T-helper 2 cell treated with Interferon-gamma antibody and Interleukin-4, amounts not matched to agents 5 μg/mL and 100 μg/mL, for 36 hours (primary cell): ENCODE results near the gene DRG2.

Experiments used
- DNase-seq: peaks from one replicate; pipeline ENCODE4 v3.0.0; 2021; ENCODE audit warnings: low spot score
- H3K27ac Mint-ChIP-seq: one replicate; pipeline ENCODE4 v1.8.0; 2021; ENCODE audit warnings: mild to moderate bottlenecking, mixed read lengths
- H3K27me3 Mint-ChIP-seq: one replicate; pipeline ENCODE4 v1.8.0; 2021; ENCODE audit warnings: low read depth, mixed read lengths
- H3K36me3 Mint-ChIP-seq: one replicate; pipeline ENCODE4 v1.8.0; 2021; ENCODE audit warnings: low read depth, mixed read lengths
- H3K4me1 Mint-ChIP-seq: one replicate; pipeline ENCODE4 v1.8.0; 2021; ENCODE audit warnings: low read depth, mixed read lengths
- H3K4me3 Mint-ChIP-seq: one replicate; pipeline ENCODE4 v1.8.0; 2022; ENCODE audit warnings: mild to moderate bottlenecking, moderate library complexity, mixed read lengths
- H3K9me3 Mint-ChIP-seq: one replicate; pipeline ENCODE4 v1.8.0; 2021; ENCODE audit warnings: mixed read lengths

Gene DRG2

GRCh38 chr17:18138065-18138749, 50.5 kb downstream of the DRG2 start:
- DNase-seq, result no peak
- Mint-ChIP-seq H3K4me1 (no peaks in the 10 kb centered on the region), H3K27me3 (no peaks in the 10 kb centered on the region), H3K9me3 (no peaks in the 10 kb centered on the region), H3K4me3 (no peak overlapping the region), H3K27ac (no peak overlapping the region), H3K36me3 (no peaks in the 10 kb centered on the region)

GRCh38 chr17:18139092-18139491, 51.3 kb downstream of the DRG2 start:
- Mint-ChIP-seq H3K4me1 (no peaks in the 10 kb centered on the region), H3K4me3 (no peak overlapping the region), H3K27ac (no peak overlapping the region), H3K9me3 (no peaks in the 10 kb centered on the region), H3K36me3 (no peaks in the 10 kb centered on the region), H3K27me3 (no peaks in the 10 kb centered on the region)
- DNase-seq, result no peak

GRCh38 chr17:18139498-18139897, 51.8 kb downstream of the DRG2 start:
- no peak for DNase-seq
- Mint-ChIP-seq H3K9me3 (no peaks in the 10 kb centered on the region), H3K36me3 (no peaks in the 10 kb centered on the region), H3K4me1 (no peaks in the 10 kb centered on the region), H3K27me3 (no peaks in the 10 kb centered on the region), H3K27ac (no peak overlapping the region), H3K4me3 (no peak overlapping the region)

GRCh38 chr17:18139949-18140348, 52.2 kb downstream of the DRG2 start:
- Mint-ChIP-seq H3K4me1 (no peaks in the 10 kb centered on the region), H3K4me3 (no peak overlapping the region), H3K27me3 (no peaks in the 10 kb centered on the region), H3K27ac (no peak overlapping the region), H3K9me3 (no peaks in the 10 kb centered on the region), H3K36me3 (no peaks in the 10 kb centered on the region)
- no peak for DNase-seq

GRCh38 chr17:18140648-18141047, 52.9 kb downstream of the DRG2 start:
- no peak overlapping the region for H3K4me3 Mint-ChIP-seq
- DNase-seq, result no peak
- no peaks in the 10 kb centered on the region for H3K27me3 Mint-ChIP-seq
- no peaks in the 10 kb centered on the region for H3K4me1 Mint-ChIP-seq
- H3K27ac Mint-ChIP-seq, result no peak overlapping the region
- H3K9me3 Mint-ChIP-seq, result no peaks in the 10 kb centered on the region
- no peaks in the 10 kb centered on the region for H3K36me3 Mint-ChIP-seq

- DNase-seq, result peak; percentile 9
- Mint-ChIP-seq H3K4me1 (no peaks in the 10 kb centered on the region), H3K27me3 (no peaks in the 10 kb centered on the region), H3K27ac (no peak overlapping the region), H3K9me3 (no peaks in the 10 kb centered on the region), H3K36me3 (no peaks in the 10 kb centered on the region), H3K4me3 (no peak overlapping the region)
Observed at GRCh38 chr17:18141210-18141803, 53.6 kb downstream of the DRG2 start.

GRCh38 chr17:18142417-18142816, 54.7 kb downstream of the DRG2 start:
- Mint-ChIP-seq H3K36me3 (no peaks in the 10 kb centered on the region), H3K27me3 (no peaks in the 10 kb centered on the region), H3K27ac (no peak overlapping the region), H3K9me3 (no peaks in the 10 kb centered on the region), H3K4me3 (no peak overlapping the region), H3K4me1 (no peaks in the 10 kb centered on the region)
- DNase-seq, result no peak

- no peaks in the 10 kb centered on the region for H3K9me3 Mint-ChIP-seq
- H3K27ac Mint-ChIP-seq, result no peak overlapping the region
- no peaks in the 10 kb centered on the region for H3K4me1 Mint-ChIP-seq
- H3K36me3 Mint-ChIP-seq, result no peaks in the 10 kb centered on the region
- DNase-seq, result no peak
- no peaks in the 10 kb centered on the region for H3K27me3 Mint-ChIP-seq
- H3K4me3 Mint-ChIP-seq, result no peak overlapping the region
Observed at GRCh38 chr17:18143044-18143936, 55.5 kb downstream of the DRG2 start.

GRCh38 chr17:18144261-18144660, 56.5 kb downstream of the DRG2 start:
- Mint-ChIP-seq H3K4me3 (no peak overlapping the region), H3K4me1 (no peaks in the 10 kb centered on the region), H3K27me3 (no peaks in the 10 kb centered on the region), H3K9me3 (no peaks in the 10 kb centered on the region), H3K36me3 (no peaks in the 10 kb centered on the region), H3K27ac (no peak overlapping the region)
- DNase-seq, result no peak

GRCh38 chr17:18144855-18145254, 57.1 kb downstream of the DRG2 start:
- Mint-ChIP-seq H3K4me1 (no peaks in the 10 kb centered on the region), H3K36me3 (no peaks in the 10 kb centered on the region), H3K27ac (no peak overlapping the region), H3K27me3 (no peaks in the 10 kb centered on the region), H3K4me3 (no peak overlapping the region), H3K9me3 (no peaks in the 10 kb centered on the region)
- DNase-seq, result no peak

- H3K36me3 Mint-ChIP-seq, result no peaks in the 10 kb centered on the region
- H3K4me3 Mint-ChIP-seq, result no peak overlapping the region
- H3K9me3 Mint-ChIP-seq, result no peaks in the 10 kb centered on the region
- DNase-seq, result no peak
- H3K27ac Mint-ChIP-seq, result no peak overlapping the region
- H3K27me3 Mint-ChIP-seq, result no peaks in the 10 kb centered on the region
- no peaks in the 10 kb centered on the region for H3K4me1 Mint-ChIP-seq
Observed at GRCh38 chr17:18145811-18146210, 58.1 kb downstream of the DRG2 start.

- Mint-ChIP-seq H3K36me3 (no peaks in the 10 kb centered on the region), H3K4me1 (no peaks in the 10 kb centered on the region), H3K27me3 (no peaks in the 10 kb centered on the region), H3K9me3 (no peaks in the 10 kb centered on the region), H3K4me3 (no peak overlapping the region), H3K27ac (peak overlapping the region; percentile 6)
- no peak for DNase-seq
Observed at GRCh38 chr17:18146259-18146658, 58.5 kb downstream of the DRG2 start.

GRCh38 chr17:18146980-18147379, 59.2 kb downstream of the DRG2 start:
- H3K4me3 Mint-ChIP-seq, result no peak overlapping the region
- H3K36me3 Mint-ChIP-seq, result no peaks in the 10 kb centered on the region
- H3K9me3 Mint-ChIP-seq, result no peaks in the 10 kb centered on the region
- DNase-seq, result no peak
- H3K27ac Mint-ChIP-seq, result no peak overlapping the region
- no peaks in the 10 kb centered on the region for H3K27me3 Mint-ChIP-seq
- no peaks in the 10 kb centered on the region for H3K4me1 Mint-ChIP-seq

- no peak overlapping the region for H3K4me3 Mint-ChIP-seq
- H3K27ac Mint-ChIP-seq, result no peak overlapping the region
- H3K36me3 Mint-ChIP-seq, result no peaks in the 10 kb centered on the region
- DNase-seq, result no peak
- no peaks in the 10 kb centered on the region for H3K9me3 Mint-ChIP-seq
- H3K27me3 Mint-ChIP-seq, result peaks cover 4% of the 10 kb centered on the region
- H3K4me1 Mint-ChIP-seq, result no peaks in the 10 kb centered on the region
Observed at GRCh38 chr17:18148586-18148985, 60.8 kb downstream of the DRG2 start.
